ENCODE data around the gene NDUFB8.

GRCh38 chr10:100498059-100498458 is 31.6 kb downstream of the NDUFB8 start:
- TF ChIP-seq EZH2 (IDR thresholded peaks at IDR 0.05; ENCODE audit: insufficient read depth, poor library complexity, severe bottlenecking) (no peak), EZH2phosphoT487 (IDR thresholded peaks at IDR 0.05; ENCODE audit: insufficient read depth, low read depth) (no peak)
